Measurements from ENCODE around the gene PCDHA11.
"Not testable (repeated sequence)": the region's sequence is repeated elsewhere in the genome, so short reads cannot be mapped to it uniquely, and the experiment has no call there.

The PCDHA11 gene

DNA sequence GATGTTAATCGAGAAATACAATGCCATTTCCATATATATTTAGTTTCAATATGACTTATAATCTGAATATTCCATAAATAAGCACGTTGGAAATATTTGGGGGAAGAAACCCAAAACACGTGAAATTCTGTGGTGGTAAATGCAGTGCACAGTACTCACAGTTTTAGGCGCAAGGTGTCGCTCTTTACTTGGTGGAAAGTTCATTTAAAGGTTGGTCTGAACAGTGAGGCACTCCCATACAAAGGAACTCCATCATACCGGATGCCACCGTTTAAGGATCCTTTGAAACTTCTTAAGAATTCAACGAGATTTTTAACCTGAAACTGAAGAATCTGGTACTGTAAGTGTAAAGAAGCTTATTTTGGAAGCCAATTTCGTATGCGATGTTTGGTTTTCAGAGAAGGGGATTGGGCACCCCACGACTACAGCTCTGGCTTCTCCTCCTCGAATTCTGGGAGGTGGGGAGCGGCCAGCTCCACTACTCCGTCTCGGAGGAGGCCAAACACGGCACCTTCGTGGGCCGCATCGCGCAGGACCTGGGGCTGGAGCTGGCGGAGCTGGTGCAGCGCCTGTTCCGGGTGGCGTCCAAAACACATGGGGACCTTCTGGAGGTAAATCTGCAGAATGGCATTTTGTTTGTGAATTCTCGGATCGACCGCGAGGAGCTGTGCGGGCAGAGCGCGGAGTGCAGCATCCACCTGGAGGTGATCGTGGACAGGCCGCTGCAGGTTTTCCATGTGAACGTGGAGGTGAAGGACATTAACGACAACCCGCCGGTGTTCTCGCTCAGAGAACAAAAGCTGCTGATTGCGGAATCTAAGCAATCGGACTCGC, at the start of gene PCDHA11:
Gene PCDHA11 (plus strand): TSS at position 237 of the 834 bp plus-strand sequence. CDS start 147 bp downstream, at position 384.
- no peak for DNase-seq

DNA sequence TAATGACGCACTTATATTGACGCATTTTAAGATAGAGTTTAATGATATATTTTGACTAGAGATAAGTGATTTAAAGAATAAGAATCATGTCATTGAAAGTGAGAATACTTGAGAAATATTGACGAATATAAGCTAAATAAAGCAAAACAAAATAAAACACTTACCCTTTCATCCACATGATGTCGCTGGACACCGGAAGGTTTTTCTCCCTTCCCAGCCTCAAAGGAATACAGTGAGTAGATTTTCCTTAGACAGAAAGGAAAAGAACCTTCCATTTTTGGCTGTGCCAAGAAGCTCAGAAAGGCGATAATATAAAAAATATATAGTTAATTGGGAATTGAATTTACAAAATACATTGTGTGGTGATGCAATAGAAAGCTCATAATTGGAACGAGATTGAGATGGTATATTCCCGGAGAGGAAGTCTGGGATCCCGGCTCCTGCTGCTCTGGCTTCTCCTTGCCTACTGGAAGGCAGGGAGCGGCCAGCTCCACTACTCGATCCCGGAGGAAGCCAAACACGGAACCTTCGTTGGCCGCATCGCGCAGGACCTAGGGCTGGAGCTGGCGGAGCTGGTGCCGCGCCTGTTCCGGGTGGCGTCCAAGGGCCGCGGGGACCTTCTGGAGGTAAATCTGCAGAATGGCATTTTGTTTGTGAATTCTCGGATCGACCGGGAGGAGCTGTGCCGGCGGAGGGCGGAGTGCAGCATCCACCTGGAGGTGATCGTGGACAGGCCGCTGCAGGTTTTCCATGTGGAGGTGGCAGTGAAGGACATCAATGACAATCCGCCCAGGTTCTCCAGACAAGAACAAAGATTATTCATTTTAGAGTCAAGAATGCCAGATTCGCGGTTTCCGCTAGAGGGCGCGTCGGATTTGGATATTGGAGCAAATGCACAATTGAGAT, 47.1 kb upstream of the PCDHA11 start, which contains the start of gene PCDHA5:
Gene PCDHA5 (plus strand): TSS at position 239 of the 906 bp plus-strand sequence.
- DNase-seq: no peak

DNA sequence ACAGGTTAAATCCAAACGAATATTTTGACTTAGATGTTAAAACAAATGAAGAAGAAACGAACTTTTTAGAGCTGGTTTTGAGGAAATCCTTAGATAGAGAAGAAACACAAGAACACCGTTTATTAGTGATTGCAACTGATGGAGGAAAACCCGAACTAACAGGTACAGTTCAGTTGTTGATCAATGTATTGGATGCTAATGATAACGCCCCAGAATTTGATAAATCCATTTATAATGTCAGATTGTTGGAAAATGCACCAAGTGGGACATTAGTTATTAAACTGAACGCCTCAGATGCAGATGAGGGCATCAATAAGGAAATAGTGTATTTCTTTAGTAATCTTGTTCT, 46.5 kb upstream of the PCDHA11 start:
- DNase-seq: no peak

DNA sequence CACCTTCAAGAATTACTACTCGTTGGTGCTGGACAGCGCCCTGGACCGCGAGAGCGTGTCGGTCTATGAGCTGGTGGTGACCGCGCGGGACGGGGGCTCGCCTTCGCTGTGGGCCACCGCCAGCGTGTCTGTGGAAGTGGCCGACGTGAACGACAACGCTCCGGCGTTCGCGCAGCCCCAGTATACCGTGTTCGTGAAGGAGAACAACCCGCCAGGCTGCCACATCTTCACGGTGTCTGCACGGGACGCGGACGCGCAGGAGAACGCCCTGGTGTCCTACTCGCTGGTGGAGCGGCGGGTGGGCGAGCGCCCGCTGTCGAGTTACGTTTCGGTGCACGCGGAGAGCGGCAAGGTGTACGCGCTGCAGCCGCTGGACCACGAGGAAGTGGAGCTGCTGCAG, 45.8 kb upstream of the PCDHA11 start:
- not testable (repeated sequence) for DNase-seq

- DNase-seq: no peak
Measured at GRCh38 chr5:140823475-140823874, 45.3 kb upstream of the PCDHA11 start.

DNA sequence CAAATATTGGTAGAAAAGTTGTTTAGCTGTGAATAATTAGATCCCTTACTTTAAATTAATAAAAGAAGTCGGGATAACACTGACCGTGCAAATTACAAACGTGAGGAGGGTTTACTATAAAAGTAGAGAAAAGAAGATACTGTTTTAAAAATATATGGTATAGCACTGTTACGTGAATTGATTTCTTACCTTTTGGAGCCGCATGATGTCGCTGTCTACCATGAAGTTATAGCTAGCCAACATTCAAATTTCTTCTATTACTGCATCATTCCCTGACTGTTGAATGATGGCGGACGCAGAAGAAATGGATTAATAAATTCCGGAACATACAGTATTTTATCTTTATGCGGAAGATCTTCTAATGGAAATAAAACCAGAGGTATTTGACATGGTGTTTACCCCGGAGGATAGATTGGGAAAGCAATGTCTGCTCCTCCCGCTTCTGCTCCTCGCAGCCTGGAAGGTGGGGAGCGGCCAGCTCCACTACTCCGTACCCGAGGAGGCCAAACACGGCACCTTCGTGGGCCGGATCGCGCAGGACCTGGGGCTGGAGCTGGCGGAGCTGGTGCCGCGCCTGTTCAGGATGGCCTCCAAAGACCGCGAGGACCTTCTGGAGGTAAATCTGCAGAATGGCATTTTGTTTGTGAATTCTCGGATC, 40.9 kb upstream of the PCDHA11 start, which contains the start of gene PCDHA6:
Gene PCDHA6 (plus strand): TSS at position 257 of the 658 bp plus-strand sequence. CDS start 132 bp downstream, at position 389.
- DNase-seq: no peak

- no peak for DNase-seq
Measured at GRCh38 chr5:140828362-140828737, 40.4 kb upstream of the PCDHA11 start.

DNA sequence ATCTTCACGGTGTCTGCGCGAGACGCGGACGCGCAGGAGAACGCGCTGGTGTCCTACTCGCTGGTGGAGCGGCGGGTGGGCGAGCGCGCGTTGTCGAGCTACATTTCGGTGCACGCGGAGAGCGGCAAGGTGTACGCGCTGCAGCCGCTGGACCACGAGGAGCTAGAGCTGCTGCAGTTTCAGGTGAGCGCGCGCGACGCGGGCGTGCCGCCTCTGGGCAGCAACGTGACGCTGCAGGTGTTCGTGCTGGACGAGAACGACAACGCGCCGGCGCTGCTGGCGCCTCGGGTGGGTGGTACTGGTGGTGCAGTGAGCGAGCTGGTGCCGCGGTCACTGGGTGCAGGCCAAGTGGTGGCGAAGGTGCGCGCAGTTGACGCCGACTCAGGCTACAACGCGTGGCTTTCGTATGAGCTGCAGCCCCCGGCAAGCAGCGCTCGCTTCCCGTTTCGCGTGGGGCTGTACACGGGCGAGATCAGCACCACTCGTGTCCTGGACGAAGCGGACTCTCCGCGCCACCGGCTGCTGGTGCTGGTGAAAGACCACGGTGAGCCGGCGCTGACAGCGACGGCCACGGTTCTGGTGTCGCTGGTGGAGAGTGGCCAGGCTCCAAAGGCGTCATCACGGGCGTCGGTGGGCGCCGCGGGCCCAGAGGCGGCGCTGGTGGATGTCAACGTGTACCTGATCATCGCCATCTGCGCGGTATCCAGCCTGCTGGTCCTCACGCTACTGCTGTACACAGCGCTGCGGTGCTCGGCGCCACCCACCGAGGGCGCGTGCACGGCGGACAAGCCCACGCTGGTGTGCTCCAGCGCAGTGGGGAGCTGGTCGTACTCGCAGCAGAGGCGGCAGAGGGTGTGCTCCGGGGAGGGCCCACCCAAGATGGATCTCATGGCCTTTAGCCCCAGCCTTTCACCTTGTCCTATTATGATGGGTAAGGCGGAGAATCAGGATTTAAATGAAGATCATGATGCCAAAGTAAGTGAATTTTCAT, 39.0 kb upstream of the PCDHA11 start:
- not testable (repeated sequence) for DNase-seq

GRCh38 chr5:140833993-140834392, 34.8 kb upstream of the PCDHA11 start, which contains the start of gene PCDHA7:
PCDHA7 (plus strand) TSS chr5:140834269; CDS start chr5:140834384, 115 bp downstream.
- DNase-seq: no peak

- not testable (repeated sequence) for DNase-seq
Measured at GRCh38 chr5:140834439-140835008, 34.2 kb upstream of the PCDHA11 start.

DNA sequence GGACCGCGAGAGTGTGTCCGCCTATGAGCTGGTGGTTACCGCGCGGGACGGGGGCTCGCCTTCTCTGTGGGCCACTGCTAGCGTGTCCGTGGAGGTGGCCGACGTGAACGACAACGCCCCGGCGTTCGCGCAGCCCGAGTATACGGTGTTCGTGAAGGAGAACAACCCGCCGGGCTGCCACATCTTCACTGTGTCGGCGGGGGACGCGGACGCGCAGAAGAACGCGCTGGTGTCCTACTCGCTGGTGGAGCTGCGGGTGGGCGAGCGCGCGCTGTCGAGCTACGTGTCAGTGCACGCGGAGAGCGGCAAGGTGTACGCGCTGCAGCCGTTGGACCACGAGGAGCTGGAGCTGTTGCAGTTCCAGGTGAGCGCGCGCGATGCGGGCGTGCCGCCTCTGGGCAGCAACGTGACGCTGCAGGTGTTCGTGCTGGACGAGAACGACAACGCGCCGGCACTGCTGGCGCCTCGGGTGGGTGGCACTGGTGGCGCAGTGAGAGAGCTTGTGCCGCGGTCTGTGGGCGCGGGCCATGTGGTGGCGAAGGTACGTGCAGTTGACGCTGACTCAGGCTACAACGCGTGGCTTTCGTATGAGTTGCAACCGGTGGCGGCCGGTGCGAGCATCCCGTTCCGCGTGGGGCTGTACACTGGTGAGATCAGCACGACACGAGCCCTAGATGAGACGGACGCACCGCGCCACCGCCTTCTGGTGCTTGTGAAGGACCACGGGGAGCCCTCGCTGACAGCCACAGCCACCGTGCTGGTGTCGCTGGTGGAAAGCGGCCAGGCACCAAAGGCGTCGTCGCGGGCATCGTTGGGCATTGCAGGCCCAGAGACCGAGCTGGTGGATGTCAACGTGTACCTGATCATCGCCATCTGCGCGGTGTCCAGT, 32.9 kb upstream of the PCDHA11 start:
- DNase-seq: no peak

- peak; percentile 3 to 41 for DNase-seq
Measured at GRCh38 chr5:140840978-140841962, 27.5 kb upstream of the PCDHA11 start, which contains the start of gene PCDHA8. PCDHA8 (plus strand) TSS chr5:140841187; CDS start chr5:140841322, 135 bp downstream.

GRCh38 chr5:140842798-140843733, 25.7 kb upstream of the PCDHA11 start:
- no peak for DNase-seq

DNA sequence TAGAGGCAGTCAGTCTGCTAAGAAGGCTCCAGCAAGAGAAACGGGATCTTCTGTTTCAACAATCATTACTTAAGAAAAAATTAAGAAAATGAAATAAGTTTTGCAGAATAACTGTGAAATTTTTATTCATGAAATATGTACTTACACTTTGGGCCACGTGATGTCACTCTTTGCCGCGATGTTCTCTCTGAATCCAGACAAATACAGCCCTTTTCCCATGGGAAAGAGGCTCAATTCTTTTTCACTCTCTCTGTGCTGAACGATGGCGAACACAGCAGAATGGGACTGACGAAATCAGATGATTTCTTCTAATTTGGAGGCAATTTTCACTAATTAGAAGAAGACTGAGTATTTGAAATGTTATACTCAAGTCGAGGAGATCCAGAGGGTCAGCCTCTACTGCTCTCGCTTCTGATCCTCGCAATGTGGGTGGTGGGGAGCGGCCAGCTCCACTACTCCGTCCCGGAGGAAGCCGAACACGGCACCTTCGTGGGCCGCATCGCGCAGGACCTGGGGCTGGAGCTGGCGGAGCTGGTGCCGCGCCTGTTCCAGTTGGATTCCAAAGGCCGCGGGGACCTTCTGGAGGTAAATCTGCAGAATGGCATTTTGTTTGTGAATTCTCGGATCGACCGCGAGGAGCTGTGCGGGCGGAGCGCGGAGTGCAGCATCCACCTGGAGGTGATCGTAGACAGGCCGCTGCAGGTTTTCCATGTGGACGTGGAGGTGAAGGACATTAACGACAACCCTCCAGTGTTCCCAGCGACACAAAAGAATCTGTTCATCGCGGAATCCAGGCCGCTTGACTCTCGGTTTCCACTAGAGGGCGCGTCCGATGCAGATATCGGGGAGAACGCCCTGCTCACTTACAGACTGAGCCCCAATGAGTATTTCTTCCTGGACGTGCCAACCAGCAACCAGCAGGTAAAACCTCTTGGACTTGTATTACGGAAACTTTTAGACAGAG, 20.3 kb upstream of the PCDHA11 start, which contains the start of gene PCDHA9:
Gene PCDHA9 (plus strand): TSS at position 244 of the 964 bp plus-strand sequence. CDS start 114 bp downstream, at position 358.
- not testable (repeated sequence) for DNase-seq

DNA sequence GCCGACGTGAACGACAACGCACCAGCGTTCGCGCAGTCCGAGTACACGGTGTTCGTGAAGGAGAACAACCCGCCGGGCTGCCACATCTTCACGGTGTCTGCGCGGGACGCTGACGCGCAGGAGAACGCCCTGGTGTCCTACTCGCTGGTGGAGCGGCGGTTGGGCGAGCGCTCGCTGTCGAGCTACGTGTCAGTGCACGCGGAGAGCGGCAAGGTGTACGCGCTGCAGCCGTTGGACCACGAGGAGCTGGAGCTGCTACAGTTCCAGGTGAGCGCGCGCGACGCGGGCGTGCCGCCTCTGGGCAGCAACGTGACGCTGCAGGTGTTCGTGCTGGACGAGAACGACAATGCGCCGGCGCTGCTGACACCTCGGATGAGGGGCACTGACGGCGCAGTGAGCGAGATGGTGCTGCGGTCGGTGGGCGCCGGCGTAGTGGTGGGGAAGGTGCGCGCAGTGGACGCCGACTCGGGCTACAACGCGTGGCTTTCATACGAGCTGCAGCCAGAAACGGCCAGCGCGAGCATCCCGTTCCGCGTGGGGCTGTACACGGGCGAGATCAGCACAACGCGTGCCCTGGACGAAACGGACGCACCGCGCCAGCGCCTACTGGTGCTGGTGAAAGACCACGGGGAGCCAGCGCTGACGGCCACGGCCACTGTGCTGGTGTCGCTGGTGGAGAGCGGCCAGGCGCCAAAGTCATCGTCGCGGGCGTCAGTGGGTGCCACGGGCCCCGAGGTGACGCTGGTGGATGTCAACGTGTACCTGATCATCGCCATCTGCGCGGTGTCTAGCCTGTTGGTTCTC, 18.7 kb upstream of the PCDHA11 start:
- not testable (repeated sequence) for DNase-seq
